AG09319 (cell line): ENCODE data around the gene RHOB.
A peak's percentile ranks its signal among the peaks of the same experiment; 100 is the strongest.

ENCODE experiments used
- DNase-seq: peaks from one replicate; pipeline ENCODE4 v3.0.0-alpha.2; 2010; ENCODE audit warnings: low read depth; ENCODE audit errors: extremely low read depth
- TF ChIP-seq, protein P1 (sequence below): IDR thresholded peaks from 2 replicates; pipeline ENCODE4 v1.5.1; 2011; ENCODE audit warnings: low read depth, mild to moderate bottlenecking, inconsistent platforms, low read length, moderate library complexity

RHOB gene

DNA sequence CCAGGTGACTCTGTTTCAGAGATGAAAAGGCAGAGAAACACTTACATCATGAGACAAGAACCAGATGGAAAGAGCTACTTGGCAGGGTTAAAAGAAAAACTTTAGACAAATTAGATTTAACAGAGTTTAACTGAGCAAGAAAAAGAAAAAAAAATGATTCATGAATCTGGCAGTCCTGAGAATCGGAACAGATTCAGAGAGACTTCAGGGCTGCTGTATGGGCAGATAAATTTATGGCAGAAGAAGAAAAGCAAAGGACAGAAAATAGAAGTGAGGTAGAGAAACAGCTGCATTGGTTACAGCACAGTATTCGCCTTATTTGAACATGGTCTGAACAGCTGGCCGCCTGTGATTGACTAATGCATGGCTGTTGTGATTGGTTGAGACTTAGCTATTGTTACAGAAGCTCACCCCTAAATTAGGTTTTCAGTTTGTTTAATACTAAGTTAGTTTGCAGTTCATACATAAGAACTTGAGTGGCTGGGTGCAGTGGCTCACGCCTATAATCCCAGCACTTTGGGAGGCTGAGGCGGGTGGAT is 43.0 kb upstream of the RHOB start:
- TF ChIP-seq, protein P1, sequence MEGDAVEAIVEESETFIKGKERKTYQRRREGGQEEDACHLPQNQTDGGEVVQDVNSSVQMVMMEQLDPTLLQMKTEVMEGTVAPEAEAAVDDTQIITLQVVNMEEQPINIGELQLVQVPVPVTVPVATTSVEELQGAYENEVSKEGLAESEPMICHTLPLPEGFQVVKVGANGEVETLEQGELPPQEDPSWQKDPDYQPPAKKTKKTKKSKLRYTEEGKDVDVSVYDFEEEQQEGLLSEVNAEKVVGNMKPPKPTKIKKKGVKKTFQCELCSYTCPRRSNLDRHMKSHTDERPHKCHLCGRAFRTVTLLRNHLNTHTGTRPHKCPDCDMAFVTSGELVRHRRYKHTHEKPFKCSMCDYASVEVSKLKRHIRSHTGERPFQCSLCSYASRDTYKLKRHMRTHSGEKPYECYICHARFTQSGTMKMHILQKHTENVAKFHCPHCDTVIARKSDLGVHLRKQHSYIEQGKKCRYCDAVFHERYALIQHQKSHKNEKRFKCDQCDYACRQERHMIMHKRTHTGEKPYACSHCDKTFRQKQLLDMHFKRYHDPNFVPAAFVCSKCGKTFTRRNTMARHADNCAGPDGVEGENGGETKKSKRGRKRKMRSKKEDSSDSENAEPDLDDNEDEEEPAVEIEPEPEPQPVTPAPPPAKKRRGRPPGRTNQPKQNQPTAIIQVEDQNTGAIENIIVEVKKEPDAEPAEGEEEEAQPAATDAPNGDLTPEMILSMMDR = no peak
- no peak for DNase-seq

DNA sequence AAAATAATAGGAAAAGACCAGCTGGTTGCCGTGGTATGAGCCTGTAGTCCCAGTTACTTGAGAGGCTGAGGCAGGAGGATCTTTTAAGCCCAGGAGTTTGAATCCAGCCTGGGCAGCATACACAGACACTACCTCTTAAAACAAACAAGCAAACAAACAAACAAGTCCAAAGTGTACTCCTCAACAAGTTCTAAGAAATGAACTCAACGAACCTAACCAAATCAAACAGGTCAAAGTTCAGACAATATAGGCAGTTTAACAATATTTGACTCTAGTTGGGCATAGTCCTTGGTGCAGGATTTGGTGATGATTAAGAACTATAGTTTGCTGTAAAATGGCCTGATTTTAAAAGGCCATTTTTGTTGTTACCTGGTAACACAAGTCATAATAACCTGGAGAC is 41.9 kb upstream of the RHOB start:
- TF ChIP-seq, protein P1 = no peak

DNA sequence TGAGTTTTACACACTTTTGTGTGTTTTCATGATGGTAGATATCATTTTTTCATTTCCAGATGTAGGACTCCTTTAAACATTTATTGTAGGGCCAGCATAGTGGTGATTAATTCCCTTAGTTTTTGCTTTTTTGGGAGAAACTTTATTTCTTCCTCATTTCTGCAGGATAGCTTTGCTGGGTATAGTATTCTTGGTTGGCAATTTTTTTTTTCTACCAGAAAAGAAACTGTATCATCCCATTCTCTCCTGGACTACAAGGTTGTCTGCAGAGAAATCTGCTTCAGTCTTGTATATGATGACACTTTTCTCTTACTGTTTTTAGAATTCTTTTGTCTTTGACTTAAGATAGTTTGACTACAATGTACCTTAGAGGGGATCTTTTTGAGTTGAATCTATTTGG is 37.8 kb upstream of the RHOB start:
- DNase-seq = no peak
- TF ChIP-seq, protein P1 = no peak

More for the DNA sequence above, 41.9 kb upstream of the RHOB start:
- no peak for DNase-seq

DNA sequence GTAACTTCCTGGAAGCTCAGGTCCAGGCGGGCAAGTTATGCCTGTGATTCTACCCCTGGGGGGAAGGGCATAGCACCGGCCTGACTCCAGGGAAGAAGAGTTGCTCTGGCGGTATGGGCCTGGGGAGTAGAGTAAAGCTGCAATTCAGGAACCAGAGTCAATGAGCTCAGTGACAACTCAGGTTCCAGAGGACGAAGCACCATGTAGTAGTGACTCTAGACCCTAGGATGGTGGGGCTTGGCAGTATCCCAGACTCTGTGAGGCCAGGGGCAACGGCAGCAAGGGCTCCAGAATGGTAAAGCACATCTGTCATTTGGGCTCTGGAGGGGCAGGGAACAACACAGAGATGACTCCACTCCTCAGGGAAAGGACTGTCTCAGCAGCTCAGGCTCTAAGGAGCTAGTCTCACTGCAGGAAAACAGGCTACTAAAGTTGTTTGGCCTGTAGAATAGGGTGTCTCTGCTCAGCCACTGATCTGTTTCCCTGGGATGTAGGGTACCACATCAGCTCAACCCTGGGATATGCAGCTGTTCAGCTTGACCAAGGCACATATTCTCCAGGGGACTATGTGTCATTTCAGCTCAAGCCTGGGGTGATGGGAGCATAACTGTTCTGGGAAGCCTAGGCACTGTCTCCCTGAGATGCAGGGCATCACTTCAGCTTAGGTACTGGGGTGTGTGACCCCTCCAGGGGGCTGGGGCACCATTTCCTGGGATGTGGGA is 36.2 kb upstream of the RHOB start:
- DNase-seq = no peak
- TF ChIP-seq, protein P1 = no peak

DNA sequence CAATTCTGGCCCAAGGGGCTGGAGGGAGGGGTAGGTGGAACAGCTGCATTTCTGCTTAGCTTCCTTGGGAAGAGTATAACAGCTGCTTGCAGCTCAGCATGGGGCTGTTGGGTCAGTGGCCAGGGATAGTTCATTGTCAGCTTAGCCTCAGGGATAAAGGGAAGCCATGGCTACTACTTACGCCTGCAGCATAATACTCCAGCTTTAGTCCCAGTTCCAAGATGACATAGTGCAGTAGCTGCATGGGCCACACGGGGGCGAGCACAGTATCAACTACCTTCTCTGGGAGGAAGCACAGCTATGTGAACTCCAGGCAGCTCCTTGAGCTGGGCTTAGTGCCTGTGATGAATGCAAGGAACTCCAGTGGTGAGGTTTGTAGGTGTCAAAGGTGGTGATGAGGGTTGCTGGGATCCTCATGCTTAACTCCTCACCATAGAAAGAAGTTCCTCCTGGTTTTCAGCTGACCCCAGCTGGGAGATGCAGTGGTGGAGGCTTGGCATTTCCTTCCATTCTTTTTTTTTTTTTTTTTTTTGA is 35.4 kb upstream of the RHOB start:
- TF ChIP-seq, protein P1 = peak; percentile 90
- peak; percentile 46 for DNase-seq

DNA sequence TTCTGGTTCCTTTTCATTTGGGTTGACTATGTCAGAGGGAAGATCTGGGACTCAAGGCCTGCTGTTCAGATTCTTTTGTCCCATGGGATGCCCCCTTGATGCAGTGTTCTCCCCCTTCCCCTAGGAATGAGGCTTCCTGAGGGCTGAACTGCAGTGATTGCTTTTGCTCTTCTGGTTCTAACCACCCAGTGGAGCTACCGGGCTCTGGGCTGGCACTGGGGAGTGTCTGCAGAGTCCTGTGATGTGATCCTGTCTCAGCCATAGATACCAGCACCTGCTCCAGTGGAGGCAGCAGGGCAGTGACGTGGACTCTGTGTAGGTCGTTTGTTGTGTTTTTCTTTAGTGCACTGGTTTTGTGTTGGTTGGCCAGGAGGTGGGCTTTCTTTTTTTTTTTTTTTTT is 32.1 kb upstream of the RHOB start:
- TF ChIP-seq, protein P1 = no peak
- DNase-seq = no peak

DNA sequence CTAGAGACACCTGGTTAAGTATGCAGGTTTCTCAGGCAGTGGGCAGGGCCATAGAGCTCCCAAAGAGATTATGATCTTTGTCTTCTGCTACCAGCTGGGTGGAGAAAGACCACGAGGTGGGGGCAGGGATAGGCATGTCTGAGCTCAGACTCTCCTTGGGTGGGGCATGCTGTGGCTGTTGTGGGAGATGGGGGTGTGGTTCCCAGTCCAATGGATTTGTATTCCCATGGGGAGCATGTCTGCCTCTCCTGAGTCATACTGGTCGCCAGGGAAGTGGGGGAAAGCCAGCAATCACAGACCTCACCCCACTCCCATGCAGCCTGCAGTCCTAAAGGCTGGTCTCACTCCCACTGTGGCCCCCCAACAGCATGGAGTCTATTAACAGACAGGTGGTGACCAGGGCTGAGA is 31.4 kb upstream of the RHOB start:
- TF ChIP-seq, protein P1 = no peak
- DNase-seq = no peak
